Loucy (cell line): ENCODE data around the gene APOM.

ENCODE experiments used
- H2AFZ ChIP-seq: fragments of 200-600 bp; sonication (generic); 2 replicates; pipeline ENCODE4 v1.6.0; 2016; ENCODE audit warnings: antibody characterized with exemption, mild to moderate bottlenecking, low read length, moderate library complexity
- H3F3A ChIP-seq: fragments of 200-600 bp; 2 replicates; pipeline ENCODE4 v1.6.0; 2016; ENCODE audit warnings: antibody characterized with exemption, low read depth, mild to moderate bottlenecking
- H3K27me3 ChIP-seq: fragments of 200-600 bp; sonication (generic); 2 replicates; pipeline ENCODE4 v1.6.1; 2014; ENCODE audit warnings: low read length, mild to moderate bottlenecking; ENCODE audit not compliant: insufficient read depth, poor library complexity, severe bottlenecking
- H3K36me3 ChIP-seq: fragments of 200-600 bp; sonication (generic); 2 replicates; pipeline ENCODE4 v1.6.1; 2016; ENCODE audit warnings: low read length; ENCODE audit not compliant: insufficient read depth
- H3K4me1 ChIP-seq: fragments of 200-600 bp; sonication (generic); 2 replicates; pipeline ENCODE4 v1.5.1; 2014; ENCODE audit warnings: low read length, mild to moderate bottlenecking; ENCODE audit not compliant: insufficient read depth, poor library complexity, severe bottlenecking
- H3K4me2 ChIP-seq: fragments of 200-600 bp; sonication (generic); 2 replicates; pipeline ENCODE4 v1.6.0; 2014; ENCODE audit warnings: antibody characterized with exemption, low read length, low read depth, mild to moderate bottlenecking; ENCODE audit not compliant: poor library complexity, severe bottlenecking
- H3K4me3 ChIP-seq: fragments of 200-600 bp; sonication (generic); 2 replicates; pipeline ENCODE4 v1.5.1; 2014; ENCODE audit warnings: low read length, mild to moderate bottlenecking, mixed read lengths; ENCODE audit not compliant: poor library complexity, severe bottlenecking
- H3K79me2 ChIP-seq: fragments of 200-600 bp; sonication (generic); 2 replicates; pipeline ENCODE4 v1.6.1; 2014; ENCODE audit warnings: low read length; ENCODE audit not compliant: insufficient read depth
- H3K9ac ChIP-seq: fragments of 200-600 bp; sonication (generic); 2 replicates; pipeline ENCODE4 v1.6.0; 2014; ENCODE audit warnings: mild to moderate bottlenecking, low read depth, low read length, moderate library complexity; ENCODE audit not compliant: poor library complexity, severe bottlenecking
- H3K9me2 ChIP-seq: fragments of 200-600 bp; sonication (generic); replicated peaks from 2 replicates; pipeline ENCODE4 v1.6.1; 2016; ENCODE audit warnings: low read depth, low read length, mixed read lengths
- H3K9me3 ChIP-seq: fragments of 200-600 bp; sonication (generic); 2 replicates; pipeline ENCODE4 v1.6.1; 2014; ENCODE audit warnings: mild to moderate bottlenecking, antibody characterized with exemption, low read length, low read depth; ENCODE audit not compliant: insufficient read depth
- H4K20me1 ChIP-seq: fragments of 200-600 bp; sonication (generic); 2 replicates; pipeline ENCODE4 v1.6.0; 2014; ENCODE audit warnings: antibody characterized with exemption, low read length, mild to moderate bottlenecking; ENCODE audit not compliant: insufficient read depth, poor library complexity, severe bottlenecking
- EZH2phosphoT487 ChIP-seq: fragments of 200-600 bp; IDR thresholded peaks from 2 replicates; pipeline ENCODE4 v1.6.1; 2018; ENCODE audit warnings: antibody characterized with exemption, mild to moderate bottlenecking, moderate library complexity, borderline replicate concordance
- TF ChIP-seq, protein P1 (sequence below): fragments of 200-600 bp; sonication (generic); conservative IDR thresholded peaks from 2 replicates; pipeline ENCODE4 v1.5.1; 2014; ENCODE audit warnings: mild to moderate bottlenecking, antibody characterized with exemption, low read length

The APOM gene

DNA sequence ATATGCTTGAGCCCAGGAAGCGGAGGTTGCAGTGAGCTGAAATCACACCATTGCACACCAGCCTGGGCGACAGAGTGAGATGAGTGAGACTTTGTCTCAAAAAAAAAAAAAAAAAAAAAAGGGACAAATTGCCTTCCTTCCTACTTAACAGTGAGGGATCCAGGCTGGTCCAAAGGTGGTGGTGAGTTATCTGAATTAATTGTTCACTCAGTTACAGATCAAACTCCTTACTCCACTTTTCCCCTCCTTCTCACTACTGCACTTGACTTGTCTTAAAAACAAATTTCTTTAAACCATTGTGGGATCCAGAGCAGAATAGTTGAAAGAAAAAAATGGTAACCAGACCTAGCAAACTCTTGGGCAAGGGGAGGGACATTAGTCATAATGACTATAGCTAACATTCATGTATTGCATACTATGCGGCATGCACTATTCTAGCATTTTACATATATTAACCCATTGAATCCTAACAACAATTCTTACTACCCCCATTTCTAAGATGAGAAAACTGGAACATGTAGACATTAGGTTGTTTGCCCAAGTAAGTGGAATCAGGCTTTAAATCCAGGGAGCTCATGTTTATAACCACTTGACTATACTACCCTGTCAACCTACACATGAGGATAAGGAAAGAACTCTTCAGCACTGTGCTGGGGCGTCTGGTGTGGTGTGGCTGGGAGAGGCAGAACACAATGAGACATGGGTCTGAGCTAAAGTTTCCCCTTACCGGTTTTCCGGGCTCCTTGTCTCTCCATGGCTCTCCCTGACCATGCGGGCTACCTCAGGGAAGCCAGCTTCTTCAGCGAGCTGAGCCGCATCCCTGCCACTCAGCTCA is 7.6 kb downstream of the APOM start:
- Histone ChIP-seq H3K9me3 (no peaks in the 10 kb centered on the region), H3K9me2 (no peaks in the 10 kb centered on the region), H3K4me3 (peak overlapping the region; percentile 88), H3K4me2 (peak overlapping the region; percentile 95), H3K79me2 (peaks cover 74% of the 10 kb centered on the region), H3K4me1 (peaks cover 59% of the 10 kb centered on the region), H3K27me3 (no peaks in the 10 kb centered on the region), H3K9ac (peak overlapping the region; percentile 98), H3K36me3 (peaks cover 12% of the 10 kb centered on the region; the same call in 1 of the 2 replicates), H3F3A (no peaks in the 10 kb centered on the region), H2AFZ (no peak overlapping the region), H4K20me1 (peaks cover 25% of the 10 kb centered on the region)
- TF ChIP-seq, protein P1, sequence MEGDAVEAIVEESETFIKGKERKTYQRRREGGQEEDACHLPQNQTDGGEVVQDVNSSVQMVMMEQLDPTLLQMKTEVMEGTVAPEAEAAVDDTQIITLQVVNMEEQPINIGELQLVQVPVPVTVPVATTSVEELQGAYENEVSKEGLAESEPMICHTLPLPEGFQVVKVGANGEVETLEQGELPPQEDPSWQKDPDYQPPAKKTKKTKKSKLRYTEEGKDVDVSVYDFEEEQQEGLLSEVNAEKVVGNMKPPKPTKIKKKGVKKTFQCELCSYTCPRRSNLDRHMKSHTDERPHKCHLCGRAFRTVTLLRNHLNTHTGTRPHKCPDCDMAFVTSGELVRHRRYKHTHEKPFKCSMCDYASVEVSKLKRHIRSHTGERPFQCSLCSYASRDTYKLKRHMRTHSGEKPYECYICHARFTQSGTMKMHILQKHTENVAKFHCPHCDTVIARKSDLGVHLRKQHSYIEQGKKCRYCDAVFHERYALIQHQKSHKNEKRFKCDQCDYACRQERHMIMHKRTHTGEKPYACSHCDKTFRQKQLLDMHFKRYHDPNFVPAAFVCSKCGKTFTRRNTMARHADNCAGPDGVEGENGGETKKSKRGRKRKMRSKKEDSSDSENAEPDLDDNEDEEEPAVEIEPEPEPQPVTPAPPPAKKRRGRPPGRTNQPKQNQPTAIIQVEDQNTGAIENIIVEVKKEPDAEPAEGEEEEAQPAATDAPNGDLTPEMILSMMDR: no peak
- no peak for TF ChIP-seq EZH2phosphoT487

DNA sequence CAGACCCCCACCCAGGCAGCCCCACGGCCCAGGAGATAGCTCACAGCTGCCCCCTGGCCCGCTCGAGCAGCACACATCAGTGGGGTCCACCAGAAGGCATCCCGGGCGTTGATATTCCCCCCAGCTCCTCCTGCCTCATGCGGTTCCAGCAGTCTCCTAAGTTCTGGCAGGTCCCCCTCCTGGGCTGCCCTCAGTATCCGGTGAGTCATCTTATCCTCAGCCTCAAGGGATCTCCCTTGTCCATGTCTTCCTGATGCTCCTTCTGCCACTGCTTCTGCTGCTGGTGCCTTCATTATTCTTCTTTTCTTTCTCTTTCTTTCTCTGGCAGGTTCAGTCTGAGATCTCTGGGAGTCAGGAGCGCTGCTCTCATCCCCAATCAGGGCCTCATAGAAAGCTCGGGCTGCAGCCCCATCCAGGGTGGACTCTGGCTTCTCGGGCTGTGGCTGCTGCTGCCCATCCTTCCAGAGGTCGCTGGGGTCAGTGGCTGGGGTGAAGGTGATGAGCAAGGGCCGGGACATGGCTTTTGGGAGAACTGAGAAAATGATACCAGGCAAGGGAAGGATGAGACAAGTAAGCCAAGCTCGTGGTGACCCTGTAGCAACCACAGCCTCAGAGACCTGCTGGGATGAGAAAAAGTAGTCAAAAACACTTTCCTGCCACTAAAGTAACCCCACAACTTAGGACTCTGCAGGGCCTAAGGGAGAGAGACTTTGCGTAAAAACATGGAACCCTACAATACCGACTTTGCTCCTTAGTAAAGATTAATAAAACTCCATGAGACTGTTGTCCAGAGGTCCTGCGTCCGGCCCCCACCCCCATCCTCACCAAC is 8.5 kb downstream of the APOM start:
- H3K4me3 ChIP-seq: peak overlapping the region; percentile 88
- peaks cover 74% of the 10 kb centered on the region for H3K79me2 ChIP-seq
- peak overlapping the region; percentile 68; the same call in 1 of the 2 replicates for H2AFZ ChIP-seq
- TF ChIP-seq, protein P1: no peak; the same call in 1 of the 2 replicates
- no peak for TF ChIP-seq EZH2phosphoT487
- H3K9ac ChIP-seq: peak overlapping the region; percentile 98
- no peaks in the 10 kb centered on the region for H3K9me3 ChIP-seq
- peaks cover 56% of the 10 kb centered on the region for H3K4me1 ChIP-seq
- no peaks in the 10 kb centered on the region for H3F3A ChIP-seq
- peaks cover 20% of the 10 kb centered on the region; the same call in 1 of the 2 replicates for H3K36me3 ChIP-seq
- H3K27me3 ChIP-seq: no peaks in the 10 kb centered on the region
- peak overlapping the region; percentile 95 for H3K4me2 ChIP-seq
- no peaks in the 10 kb centered on the region for H3K9me2 ChIP-seq
- H4K20me1 ChIP-seq: peaks cover 23% of the 10 kb centered on the region

DNA sequence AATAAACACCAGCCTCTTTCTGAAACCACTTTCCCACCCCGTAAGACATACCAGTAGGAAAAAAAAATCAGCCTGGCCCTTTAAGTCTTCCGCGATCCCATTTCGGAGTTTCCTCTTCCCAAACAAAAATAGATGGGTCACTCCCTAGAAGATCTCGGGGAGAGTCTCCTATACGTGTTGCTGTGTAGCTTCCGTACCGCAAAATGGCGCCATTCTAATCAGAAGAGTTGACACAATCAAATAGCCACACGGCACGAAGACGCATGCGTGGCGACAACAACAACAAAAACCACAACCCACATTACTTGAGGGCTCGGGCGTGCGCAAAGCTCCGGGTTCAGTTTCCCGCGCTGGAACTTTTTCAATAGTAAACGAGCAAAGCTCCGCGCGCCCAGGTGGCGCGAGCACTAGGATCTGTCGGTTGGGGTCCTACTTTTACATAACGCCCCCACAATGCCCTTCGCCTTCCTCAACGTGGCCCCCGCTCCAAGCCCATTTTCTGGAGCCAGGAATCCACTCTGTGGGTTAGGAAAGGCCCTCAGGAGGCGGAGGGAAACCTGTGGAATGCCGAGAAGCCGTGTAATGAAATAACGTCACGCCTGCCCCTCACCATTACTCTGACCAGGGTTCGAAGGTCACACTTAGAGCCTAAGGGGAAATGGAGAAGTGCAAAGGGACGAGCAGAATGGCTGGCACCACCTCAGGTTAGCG is 9.3 kb downstream of the APOM start, which contains the start of gene GPANK1:
Gene GPANK1, minus strand, starts transcription at position 208 of the 711 bp plus-strand sequence. CDS start 519 bp downstream, outside the sequence.
- H3K36me3 ChIP-seq: peaks cover 28% of the 10 kb centered on the region; the same call in 1 of the 2 replicates

More for the DNA sequence above, 9.3 kb downstream of the APOM start, which contains the start of gene GPANK1:
- H2AFZ ChIP-seq: peak within 1 kb of the TSS; percentile 68
- no peaks in the 10 kb centered on the region for H3F3A ChIP-seq
- H3K9ac ChIP-seq: peak within 1 kb of the TSS; percentile 98
- no peaks in the 10 kb centered on the region for H3K9me3 ChIP-seq
- TF ChIP-seq EZH2phosphoT487: no peak
- TF ChIP-seq, protein P1: no peak
- peaks cover 19% of the 10 kb centered on the region for H4K20me1 ChIP-seq
- peaks cover 49% of the 10 kb centered on the region for H3K4me1 ChIP-seq
- peak within 1 kb of the TSS; percentile 88 for H3K4me3 ChIP-seq
- H3K9me2 ChIP-seq: no peaks in the 10 kb centered on the region
- peak within 1 kb of the TSS; percentile 95 for H3K4me2 ChIP-seq
- H3K27me3 ChIP-seq: no peaks in the 10 kb centered on the region
- H3K79me2 ChIP-seq: peaks cover 74% of the 10 kb centered on the region
